ENCODE results near the gene MFAP3L.

Gene MFAP3L

GRCh38 chr4:169941141-169941540, 85.1 kb downstream of the MFAP3L start:
- no peak for DNase-seq (ENCODE audit: low read depth in 2 of 2)

- no peak for DNase-seq (ENCODE audit: low read depth in 2 of 2)
These were observed 85.7 kb downstream of the MFAP3L start for GRCh38 chr4:169940460-169940859.

Measured in stimulated activated CD8-positive, alpha-beta memory T cell treated with anti-CD3 and anti-CD28 coated beads, Interleukin-7, amount 100 ng/mL, for 4 hours (primary cell).